NCI-H1092 (cell line): Measurements from ENCODE around the gene PACRG.
A peak's percentile ranks its signal among the peaks of the same experiment; 100 is the strongest.

ENCODE experiments used
- DNase-seq: peaks from one replicate; lab custom pipeline; 2025; lab: John Stamatoyannopoulos, UW

Gene PACRG

DNA sequence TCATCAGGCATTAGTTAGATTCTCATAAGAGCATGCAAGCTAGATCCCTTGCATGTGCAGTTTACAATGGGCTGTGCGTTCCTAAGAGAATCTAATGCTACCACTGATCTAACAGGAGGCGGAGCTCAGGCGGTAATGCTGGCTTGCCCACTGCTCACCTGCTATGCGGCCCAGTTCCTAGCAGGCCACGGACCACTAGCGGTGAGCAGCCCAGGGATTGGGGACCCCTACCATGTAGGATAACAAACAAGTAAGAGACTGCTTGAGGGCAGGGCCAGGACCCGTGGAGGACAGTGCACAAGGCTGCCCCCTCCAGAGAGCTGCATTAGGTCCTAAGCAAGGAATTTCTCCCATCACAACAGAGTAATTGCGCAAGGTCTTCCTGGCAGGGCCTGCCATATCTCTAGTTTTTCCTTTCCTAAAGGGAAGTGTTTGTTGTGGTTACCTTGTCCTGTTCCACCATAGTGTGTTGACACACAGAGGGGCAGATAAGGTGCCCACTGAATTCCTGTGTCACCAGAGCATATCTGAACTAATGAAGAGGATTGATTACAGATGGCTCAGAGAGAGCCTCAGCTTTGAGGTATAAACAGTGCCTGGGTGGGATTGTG, 58.0 kb downstream of the PACRG start:
- DNase-seq = no peak

DNA sequence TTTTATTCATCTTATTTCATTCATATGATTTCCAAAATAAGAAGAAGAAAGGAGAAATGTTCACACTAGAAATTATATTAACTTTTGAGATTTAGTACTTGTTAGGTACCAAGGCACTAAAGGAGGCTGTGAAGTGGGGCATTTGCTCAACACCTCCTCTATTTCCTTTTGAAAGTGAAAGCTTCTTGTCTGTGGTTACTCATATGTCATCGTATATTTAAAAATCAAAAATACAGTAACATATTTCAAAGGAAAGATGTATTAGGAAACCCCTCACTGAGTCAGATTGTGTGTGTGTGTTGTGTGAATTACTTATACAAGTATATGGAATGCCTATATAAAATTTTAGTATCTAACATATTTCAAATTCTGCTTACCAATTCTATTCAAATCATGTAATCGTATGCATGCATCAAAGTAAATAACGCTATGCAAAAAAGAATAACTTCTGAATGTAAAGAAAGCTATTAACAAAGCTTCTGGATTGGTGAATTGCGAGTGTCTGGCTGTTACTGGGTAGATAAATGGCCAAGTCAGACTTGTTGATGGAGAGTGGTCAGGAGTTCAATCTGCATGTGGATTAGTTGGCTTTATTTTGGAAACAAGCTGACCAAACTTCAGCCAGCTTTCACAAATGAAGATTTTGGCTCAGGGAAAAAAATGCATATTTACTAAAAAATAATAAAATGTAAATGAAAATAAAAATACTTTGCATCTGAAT, 70.9 kb downstream of the PACRG start:
- DNase-seq = no peak

DNA sequence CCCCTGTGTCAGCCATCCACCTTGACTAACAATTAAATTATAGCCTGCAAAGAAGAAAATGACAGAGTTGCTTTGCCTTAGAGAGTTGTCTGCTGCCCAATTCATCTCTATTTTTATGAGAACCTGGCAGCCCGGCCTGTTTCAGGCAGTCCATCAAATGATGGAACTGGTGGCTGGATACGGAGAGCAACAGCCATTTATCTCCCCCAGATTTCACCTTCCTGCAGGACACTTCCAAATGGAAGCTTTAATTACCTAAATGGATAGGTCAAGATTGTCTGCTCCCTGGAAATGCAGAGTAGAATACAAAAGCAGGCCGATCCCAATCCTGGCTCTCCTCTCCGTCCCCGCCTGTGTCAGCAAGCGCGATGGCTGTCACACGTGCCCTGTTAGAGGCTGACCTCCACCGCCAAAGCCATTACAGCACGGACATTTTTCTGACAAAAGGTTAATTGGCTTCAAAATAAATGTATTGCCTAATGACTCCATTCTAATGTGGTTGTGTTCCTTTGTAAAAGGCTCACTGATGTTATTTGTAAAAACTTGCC, 86.7 kb downstream of the PACRG start:
- DNase-seq = no peak

DNA sequence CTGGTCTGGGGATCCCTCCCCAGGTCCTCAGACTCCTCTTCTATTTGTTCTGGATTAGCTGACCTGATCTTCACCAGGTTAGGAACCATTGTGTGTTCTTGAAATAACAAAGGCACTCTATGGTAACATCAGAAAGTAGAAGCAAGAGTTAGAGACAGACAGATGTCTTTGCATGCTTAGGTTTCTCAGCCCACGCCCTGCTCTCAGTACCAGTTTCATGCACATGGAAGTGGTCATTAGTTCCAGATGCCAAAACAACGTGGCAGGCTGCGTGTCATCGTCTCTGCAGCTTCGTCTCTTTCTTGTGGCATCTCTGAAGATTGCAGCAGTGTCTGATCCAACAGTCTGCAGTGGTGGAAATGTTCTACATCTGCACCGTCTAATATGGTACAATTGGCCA, 89.4 kb downstream of the PACRG start:
- no peak for DNase-seq

DNA sequence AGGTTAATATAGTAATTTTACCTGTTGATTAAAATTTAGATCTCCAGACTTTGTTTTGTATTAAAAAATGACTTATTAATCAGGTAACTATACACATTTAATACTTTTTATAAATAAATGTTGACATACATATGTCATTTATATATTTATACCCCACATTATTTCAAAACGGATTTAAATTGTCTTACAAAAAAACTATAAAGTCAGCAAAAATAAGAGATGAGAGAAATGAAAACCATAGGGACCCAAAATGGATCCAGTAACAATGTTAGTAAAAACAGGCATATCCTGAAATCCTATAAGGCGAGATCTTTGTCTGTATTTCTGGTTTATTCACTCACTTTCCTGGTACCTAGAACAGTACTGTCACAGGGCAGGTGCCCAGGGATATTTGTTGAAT, 91.5 kb downstream of the PACRG start:
- no peak for DNase-seq

DNA sequence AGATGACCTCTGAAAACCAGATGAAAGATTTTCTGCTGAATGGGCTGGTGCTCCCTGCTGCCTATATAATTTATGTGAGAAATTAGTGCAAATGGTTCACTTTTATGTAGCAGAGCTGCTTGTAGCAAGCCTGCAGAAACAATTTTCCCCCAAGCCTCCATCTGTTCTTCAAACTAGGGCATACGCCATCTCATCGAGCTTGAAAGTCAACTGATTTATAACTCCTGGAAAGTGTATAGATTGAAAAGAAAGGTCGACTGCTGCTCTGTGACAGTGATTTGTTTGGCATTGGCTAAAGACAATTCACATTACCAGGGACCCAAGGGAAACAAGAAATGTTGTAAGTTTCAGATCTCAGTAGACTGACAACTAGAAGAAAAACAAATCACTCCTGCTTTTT, 93.3 kb downstream of the PACRG start:
- DNase-seq = no peak

DNA sequence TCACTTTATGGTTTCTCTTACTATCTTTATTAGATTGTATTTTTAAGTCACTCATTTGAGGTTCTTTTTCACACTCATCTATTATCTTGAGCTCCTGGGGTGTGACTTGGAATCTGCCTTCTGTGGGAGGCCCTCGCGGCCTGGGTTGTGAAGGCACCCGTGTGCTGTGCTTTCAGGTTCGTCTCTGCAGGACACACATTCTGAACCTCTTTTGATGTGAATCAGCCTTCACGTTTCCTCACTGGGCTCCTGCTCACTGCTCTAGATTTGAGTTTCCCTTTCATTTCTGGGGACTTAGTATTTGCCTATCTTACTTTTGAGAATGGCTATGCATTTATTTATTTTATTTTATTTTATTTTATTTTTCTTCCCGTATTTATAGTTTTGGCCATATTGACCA, 97.8 kb downstream of the PACRG start:
- no peak for DNase-seq

DNA sequence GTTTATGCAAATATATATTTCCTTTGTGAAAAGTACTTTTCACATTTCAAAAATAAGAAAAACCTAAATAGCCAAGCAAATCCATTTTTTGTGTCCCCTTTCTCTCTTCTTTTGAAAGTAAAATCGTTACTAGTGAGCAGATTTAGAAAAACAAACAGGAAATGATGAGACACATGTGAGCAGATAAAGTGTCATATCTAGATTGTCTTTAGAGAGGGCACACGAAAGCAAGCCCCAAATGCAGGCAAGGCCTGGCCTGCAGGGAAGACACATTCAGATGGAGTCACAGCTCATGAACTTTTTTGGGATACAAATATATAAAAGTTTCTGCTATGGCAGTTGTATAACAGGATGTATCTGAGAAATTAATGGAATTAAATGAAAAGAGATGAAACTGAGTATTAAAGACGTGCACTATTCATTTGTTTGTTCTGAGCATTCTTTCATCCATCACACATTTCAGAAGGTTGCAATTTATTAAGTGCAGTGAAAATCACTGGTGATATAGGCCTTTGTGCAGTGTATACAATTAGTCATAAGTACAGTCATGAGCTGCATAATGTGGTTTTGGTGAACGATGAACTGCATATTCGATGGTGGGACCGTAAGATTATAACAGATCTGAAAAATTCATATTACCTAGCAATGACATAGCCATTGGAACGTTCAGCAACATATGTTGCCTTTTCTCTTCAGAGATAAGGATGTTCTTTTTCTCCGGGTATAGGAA, 101.4 kb downstream of the PACRG start:
- no peak for DNase-seq

DNA sequence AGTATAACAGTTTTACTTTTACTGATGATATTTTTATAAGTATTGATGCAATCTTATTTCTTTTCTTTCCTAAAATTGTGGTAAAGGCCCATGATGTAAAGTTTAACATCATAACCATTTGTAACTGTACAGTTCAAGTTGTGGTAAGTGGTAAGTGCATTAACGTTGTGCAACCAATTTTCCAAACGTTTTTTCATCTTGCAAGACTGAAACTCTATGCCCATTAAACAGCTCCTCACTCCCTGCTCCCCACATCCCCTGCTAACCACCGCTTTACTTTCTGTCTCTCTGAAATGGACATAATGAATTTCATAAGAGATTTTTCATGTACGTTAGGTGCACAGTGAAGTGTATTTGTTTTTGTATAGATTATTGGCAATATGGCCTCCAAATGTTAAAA, 106.0 kb downstream of the PACRG start:
- DNase-seq = no peak

DNA sequence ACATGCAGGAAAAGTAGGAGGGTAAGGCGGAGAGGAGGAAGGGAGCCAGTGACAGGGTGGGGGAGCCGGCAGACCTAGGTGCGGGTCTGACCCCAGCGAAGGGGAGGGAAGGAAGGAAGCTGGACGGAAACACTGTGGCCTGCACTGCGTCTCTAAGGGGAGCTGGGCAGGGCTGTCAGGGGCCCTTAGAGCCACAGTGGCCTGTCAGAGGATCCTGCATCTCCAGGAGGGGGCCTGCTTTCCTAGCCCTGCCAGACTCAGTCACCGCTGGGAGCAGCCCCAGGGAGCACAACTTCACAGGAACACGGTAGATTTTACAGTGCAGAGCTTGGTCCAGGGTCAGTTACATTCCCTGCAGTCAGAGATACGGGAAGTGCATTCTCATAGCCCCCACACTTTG, 118.2 kb downstream of the PACRG start:
- DNase-seq = no peak

DNA sequence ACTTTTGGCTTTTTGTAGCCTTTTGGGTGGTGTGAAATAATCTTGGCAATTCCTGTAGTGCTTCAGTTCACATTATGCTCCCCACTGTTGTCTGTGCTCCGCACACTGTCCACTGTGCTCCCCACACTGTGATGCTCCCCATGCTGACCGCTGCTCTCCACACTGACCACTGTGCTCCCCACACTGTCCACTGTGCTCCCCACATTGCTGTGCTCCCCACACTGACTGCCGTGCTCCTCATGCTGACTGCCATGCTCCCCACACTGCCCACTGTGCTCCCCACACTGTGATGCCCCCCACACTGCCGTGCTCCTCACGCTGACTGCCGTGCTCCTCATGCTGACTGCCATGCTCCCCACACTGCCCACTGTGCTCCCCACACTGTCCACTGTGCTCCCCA, 118.9 kb downstream of the PACRG start:
- no peak for DNase-seq

DNA sequence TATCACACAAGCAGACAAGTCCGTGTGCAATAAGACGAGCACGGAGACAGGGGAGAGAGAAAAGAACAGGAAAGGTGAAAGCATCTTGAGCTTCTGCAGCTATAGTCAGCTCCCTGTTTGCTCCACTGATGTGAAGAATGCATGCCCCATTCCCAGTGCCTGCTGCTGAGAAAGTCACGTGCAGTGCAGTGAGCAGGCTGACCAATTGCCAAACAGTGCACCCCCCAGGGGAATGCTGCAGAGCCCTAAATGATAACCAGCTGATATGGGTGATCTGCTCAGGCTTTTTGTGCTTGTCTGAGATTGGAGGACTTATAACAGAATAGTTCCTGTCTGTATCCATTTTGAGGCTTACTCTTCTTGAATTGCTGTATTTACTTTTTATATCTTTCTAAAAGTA, 121.5 kb downstream of the PACRG start:
- DNase-seq = no peak

DNA sequence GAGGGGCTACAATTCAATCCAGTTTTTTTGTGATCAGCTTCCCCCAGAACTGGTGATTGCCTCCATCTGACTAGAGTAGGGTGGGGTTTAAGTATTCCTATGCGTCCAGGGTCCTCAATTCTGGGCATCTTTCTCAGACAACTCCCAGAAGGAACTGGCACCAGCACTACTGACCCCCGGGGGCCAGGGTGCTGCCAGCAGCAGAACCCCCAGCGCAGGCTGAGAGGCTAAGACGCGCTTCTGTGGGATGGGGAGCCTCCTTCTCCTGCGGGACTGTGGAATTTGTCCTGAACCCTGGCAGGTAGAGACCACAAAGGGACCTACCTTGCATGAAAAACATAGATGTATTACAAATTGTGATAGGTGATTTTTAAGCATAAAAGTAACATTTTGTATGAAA, 124.4 kb downstream of the PACRG start:
- no peak for DNase-seq

DNA sequence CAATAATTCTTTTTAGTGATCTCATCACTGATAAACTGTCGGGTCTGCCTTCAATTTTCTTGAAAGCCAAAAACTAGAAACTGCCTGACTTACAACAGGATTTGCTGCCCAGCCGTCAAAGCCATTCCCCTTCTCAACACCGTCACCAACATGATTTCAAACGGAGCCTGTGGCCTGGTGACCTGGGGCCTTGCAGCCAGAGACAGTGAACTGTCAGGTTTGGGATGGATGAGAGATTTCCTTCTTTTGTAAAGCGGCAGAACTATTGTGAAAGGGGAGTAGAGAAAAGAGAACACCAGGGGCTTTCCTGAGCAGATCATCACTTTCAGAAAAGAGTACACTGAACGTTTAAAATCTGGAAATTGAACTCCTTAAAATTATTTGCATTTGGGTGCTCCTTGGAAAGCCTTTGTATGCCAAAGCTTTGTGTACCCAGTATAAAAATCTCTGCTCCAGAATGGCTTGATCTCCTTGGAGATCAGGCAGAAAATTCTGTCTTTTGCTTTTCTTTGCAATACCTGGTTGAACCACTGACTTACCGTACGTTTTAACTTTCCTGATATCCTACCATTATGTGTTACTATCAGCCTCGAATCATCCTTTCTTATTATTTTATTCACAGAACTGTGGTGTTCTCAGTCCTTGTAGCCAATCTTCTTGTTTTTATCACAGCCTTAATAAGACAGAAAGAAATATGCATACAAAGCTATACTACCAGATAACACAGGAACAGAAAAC, 125.2 kb downstream of the PACRG start:
- no peak for DNase-seq

DNA sequence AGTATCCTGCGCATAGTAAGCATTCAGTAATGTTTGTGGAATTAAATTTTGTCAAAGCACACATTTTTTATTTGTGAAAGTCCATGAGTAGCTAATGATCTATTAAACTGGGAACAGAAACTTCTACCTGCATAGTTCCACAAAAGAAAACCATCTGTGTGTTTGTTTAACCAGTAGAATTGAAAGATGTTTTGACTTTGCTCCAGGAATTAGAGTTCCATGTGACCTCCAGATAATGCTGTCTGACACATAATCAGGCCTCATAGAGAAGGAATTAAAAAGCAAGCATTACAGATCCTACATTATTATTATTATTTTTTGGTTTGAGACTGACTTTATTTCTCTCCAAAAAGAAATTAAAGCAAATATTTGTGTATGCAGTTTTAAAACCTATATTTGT, 126.5 kb downstream of the PACRG start:
- DNase-seq = no peak

DNA sequence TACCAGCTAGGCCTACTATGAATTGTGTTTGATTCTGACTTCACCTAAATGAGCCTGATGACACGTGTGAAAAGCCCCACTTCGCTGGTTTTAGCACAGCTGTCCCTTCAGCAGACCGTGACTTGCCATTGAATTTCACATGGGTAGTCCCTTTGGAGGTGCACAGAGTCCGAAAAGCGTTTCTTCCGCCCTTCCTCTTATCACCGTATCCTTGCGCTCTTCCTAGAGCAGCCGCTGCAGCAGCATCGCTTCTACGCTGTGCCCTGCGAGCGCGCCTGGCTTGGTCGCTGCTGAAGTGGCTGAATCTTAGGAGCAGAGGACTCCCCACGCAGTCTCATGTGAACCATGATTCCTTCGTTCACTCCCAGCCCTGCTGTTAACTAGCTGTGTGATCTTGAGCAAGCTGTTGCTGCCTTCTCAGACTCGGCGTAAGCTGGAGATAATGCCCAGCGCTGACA, 127.0 kb downstream of the PACRG start:
- DNase-seq = no peak

DNA sequence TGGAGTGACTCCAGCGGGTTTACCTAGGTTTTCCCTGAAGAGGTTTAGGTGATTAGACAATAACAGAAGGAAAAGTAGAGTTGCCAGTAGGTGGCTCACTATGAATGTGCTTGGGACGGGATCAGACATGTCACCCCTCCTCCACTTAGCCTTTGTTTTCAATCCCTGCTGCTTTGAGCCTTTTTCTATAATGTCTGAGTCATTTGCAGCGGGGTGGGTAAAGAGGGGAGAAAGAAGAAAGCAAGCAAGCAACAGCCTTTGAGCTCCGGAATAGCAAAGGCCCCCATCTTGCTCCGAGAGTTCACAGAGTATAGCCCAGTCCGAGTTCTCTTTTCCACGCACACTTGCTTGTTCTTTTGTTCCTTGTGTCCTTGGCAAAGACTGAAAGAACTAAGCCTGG, 129.1 kb downstream of the PACRG start:
- DNase-seq = peak; percentile 67

DNA sequence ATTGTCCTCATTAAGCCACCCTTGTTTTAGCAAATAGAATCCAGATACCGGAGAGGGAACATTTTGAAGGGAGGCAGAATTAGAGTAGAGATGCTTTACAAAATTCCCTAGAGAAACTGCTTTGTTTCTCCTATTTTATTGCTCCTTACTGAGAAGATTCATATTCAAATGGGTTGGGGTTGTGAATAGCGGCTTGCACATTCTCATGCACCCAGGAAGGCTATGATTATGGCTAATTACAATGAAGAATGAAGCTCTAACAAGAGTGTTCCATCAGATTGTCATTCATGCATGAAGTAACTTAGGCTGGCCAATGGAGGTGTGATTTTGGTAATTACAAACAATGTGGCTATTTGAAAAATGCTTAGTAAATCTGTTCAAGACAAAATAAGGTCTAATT, 129.6 kb downstream of the PACRG start:
- no peak for DNase-seq

DNA sequence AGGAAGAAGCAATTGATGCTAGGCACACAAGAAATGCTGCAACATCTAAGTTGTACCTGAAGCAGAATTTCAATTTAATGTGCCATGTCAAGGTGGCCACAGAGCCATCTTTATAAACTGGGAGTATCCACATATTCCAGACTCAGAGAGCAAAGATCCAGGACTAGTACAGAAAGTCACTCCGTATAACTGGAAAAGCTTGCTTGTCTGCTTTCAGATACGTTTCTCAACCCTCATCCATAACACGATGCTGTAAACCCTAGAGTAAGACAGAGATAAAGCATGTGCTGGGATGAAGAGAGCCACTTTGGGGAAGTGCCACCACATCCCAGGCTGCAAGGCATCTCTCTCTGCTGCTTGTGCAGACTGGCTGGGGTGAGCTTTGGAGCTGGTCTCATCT, 134.7 kb downstream of the PACRG start:
- no peak for DNase-seq

DNA sequence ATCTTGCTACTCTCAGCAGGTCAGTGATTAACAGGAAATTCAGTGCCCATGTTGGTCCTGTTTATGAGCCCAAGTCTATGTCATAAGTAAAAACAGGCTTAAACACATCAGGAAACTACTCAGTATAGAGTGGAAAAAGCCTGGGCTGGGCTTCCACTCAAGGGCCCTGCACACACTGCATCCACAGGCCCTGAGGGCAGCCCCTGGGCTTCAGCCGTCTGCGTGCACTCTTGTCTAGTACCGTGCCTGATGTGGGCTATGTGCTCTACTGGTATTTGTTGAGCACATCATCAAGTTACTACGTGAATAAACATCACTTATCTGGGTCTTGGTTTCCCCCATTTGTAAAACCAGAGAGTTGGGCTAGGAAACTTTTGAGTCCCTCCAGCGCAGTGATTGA, 135.2 kb downstream of the PACRG start:
- no peak for DNase-seq

DNA sequence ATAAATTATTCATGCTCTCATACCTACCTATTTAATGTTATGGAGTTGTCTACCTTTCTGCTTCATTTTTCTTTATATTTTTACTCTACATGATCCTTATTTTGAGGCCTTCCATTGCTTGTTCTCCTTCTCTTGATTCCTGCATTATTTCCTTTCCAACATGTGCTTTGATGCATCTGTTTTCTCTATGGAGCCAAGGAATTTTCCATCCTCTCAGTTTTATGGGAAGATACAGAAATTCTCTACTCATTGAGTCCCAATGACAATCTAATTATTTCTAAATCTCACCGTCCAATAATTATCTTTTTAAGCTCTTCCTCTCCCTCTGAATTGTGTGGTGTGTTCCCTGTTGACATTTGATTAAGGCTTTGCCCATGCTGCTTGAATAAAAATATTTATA, 136.0 kb downstream of the PACRG start:
- DNase-seq = no peak

DNA sequence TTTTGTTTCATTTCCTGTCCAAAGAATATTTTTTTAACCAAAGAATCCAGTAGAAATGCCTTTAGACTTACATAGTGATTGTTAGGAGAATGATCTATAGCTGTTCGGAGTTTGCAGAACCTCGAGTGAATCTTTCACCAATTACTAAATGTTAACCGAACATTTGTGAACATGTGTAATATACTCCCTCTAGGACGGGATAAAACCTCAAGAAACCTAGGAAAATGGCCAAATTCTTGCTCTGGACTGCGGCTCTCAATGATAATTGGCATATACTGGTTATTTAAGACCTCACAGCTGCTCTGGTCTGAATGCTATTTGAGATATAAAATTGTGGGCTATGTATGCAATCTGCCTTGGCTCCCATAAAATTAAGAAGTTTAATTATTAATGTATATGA, 137.1 kb downstream of the PACRG start:
- no peak for DNase-seq
